Bone marrow (tissue), 2 donors: ENCODE data around the gene CD79B.

Experiments used
- DNase-seq, 2 donors: peaks; one replicate each; lab custom pipeline; 2025; lab: John Stamatoyannopoulos, UW

Gene CD79B

GRCh38 chr17:63950940-63951907 is 19.1 kb upstream of the CD79B start:
- no peak for DNase-seq

- no peak for DNase-seq
These were observed 17.6 kb upstream of the CD79B start for GRCh38 chr17:63949576-63950250.

GRCh38 chr17:63948521-63948920 is 16.4 kb upstream of the CD79B start:
- no peak for DNase-seq

- DNase-seq, result no peak
These were observed 15.7 kb upstream of the CD79B start for GRCh38 chr17:63947711-63948330.

- DNase-seq, result peak; percentile 30 to 32
These were observed 14.6 kb upstream of the CD79B start for GRCh38 chr17:63946440-63947363.

- no peak for DNase-seq
These were observed 13.8 kb upstream of the CD79B start for GRCh38 chr17:63945784-63946439.

GRCh38 chr17:63944736-63945499 is 12.8 kb upstream of the CD79B start:
- no peak for DNase-seq

- DNase-seq, result no peak
These were observed 11.6 kb upstream of the CD79B start for GRCh38 chr17:63943745-63944144.

- no peak for DNase-seq
These were observed 10.3 kb upstream of the CD79B start for GRCh38 chr17:63942309-63942985.

GRCh38 chr17:63941751-63942150 is 9.6 kb upstream of the CD79B start:
- no peak for DNase-seq

GRCh38 chr17:63941162-63941561 is 9.0 kb upstream of the CD79B start:
- no peak for DNase-seq

- no peak for DNase-seq
These were observed 8.5 kb upstream of the CD79B start for GRCh38 chr17:63940584-63940983.

GRCh38 chr17:63939884-63940283 is 7.8 kb upstream of the CD79B start:
- no peak for DNase-seq

GRCh38 chr17:63939401-63939800 is 7.3 kb upstream of the CD79B start:
- DNase-seq, result no peak

GRCh38 chr17:63937920-63938319 is 5.8 kb upstream of the CD79B start:
- DNase-seq, result no peak

GRCh38 chr17:63937319-63937718 is 5.2 kb upstream of the CD79B start:
- no peak for DNase-seq

GRCh38 chr17:63934183-63935112 is 2.3 kb upstream of the CD79B start:
- no peak for DNase-seq

GRCh38 chr17:63933598-63933997 is 1.5 kb upstream of the CD79B start:
- no peak for DNase-seq

GRCh38 chr17:63932721-63933120 is 590 bp upstream of the CD79B start:
- DNase-seq, result no peak
